ENCODE data around the gene KRT35.

DNA sequence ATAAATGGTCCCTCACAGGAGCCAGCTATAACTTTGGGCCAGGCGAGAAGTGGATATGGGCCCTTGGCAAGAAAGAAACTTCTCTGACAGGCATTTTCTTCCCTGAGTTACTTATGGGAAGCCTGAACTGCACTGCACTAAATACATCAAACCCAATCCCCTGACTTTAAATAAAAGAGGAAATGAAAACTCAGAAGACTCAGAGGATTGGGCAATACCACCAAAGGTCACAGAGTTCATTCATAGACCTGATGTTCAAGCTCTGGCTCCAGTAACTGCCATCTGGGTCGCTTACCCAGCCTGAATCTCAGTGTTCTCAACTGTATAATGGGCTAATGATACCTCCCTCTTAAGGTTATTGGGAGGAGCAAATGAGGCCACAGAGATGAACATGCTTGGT is 815 bp downstream of the KRT35 start:
- no peak for TF ChIP-seq POLR2A (IDR thresholded peaks at IDR 0.05; ENCODE audit: low read length)
- TF ChIP-seq GATA1 (IDR thresholded peaks at IDR 0.05; ENCODE audit: low read depth, low read length): no peak
